ENCODE data around the gene OR1K1. TPM values are rescaled to one million over a fixed set of nuclear protein-coding genes. Genes with fewer than 3 reads are reported as not detected.
A peak's percentile ranks its signal among the peaks of the same experiment; 100 is the strongest.
"Not testable (repeated sequence)": the region's sequence is repeated elsewhere in the genome, so short reads cannot be mapped to it uniquely, and the experiment has no call there.

Gene OR1K1
- total and polyA plus RNA-seq, 10 donors = not detected

DNA sequence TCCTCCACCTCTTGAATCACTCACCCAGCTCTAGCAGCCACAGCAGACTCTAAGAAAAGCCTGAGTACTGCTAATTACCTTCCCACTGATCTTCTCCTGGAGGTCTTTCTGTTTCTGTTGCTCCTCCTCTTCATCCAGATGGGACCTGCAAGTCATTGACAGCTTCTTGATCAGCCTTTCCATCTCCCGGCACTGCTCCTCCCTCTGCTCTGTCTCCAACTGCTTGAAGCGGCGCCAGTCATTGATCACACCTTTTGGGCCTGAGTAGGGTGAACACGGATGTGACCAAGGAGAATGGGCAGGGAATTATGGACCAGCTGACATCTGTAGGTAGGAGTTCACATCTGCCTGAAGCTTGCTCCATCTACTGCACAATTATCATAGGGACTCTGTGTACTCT is 23.0 kb downstream of the OR1K1 start:
- H3K36me3 ChIP-seq = peaks cover 0 to 83% (median 46%) of the 10 kb centered on the region in 6 donors
- no peak overlapping the region for H3K27ac ChIP-seq
- no peak overlapping the region for H3K4me3 ChIP-seq
- H3K9me3 ChIP-seq = no peaks in the 10 kb centered on the region
- intact Hi-C loops (cut with DNase I; ENCODE audit: low total_unique reads) = loop anchor here (10.0 kb wide), 1 partner anchor 728 kb away; the partner anchor contains the start of gene TTLL11
- TF ChIP-seq POLR2A (IDR thresholded peaks at IDR 0.05) (no peak), POLR2AphosphoS5 (IDR thresholded peaks at IDR 0.05) (no peak)
- TF ChIP-seq, protein P1, sequence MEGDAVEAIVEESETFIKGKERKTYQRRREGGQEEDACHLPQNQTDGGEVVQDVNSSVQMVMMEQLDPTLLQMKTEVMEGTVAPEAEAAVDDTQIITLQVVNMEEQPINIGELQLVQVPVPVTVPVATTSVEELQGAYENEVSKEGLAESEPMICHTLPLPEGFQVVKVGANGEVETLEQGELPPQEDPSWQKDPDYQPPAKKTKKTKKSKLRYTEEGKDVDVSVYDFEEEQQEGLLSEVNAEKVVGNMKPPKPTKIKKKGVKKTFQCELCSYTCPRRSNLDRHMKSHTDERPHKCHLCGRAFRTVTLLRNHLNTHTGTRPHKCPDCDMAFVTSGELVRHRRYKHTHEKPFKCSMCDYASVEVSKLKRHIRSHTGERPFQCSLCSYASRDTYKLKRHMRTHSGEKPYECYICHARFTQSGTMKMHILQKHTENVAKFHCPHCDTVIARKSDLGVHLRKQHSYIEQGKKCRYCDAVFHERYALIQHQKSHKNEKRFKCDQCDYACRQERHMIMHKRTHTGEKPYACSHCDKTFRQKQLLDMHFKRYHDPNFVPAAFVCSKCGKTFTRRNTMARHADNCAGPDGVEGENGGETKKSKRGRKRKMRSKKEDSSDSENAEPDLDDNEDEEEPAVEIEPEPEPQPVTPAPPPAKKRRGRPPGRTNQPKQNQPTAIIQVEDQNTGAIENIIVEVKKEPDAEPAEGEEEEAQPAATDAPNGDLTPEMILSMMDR (IDR thresholded peaks at IDR 0.05 in 8 of 11, conservative IDR thresholded peaks at IDR 0.05 in 3 of 11) = no peak
- WGBS, 5 donors = 95 to 100% (median 98%) methylated on average over 4 of the region's 4 CpGs
- DNase-seq = no peak
- H3K27me3 ChIP-seq (replicated peaks in 1 of 7) = no peaks in the 10 kb centered on the region
- H3K4me1 ChIP-seq = peaks cover 33 to 81% (median 64%) of the 10 kb centered on the region in 6 donors

DNA sequence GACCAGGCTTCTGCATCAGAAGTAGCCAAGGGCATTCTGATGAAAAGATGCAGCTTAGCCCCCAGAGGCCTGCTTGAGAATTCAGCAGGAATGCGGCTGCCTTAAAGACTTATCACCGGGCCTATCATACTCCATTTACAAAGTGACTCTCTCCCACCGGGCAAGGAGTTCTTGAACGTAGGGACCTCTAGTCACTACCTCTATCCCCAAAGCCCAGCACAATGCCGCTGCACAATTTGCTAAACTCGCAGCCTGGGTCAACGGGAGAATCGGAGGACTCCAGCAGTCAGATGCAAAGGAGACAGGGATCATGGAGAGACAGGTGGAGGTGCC is 27.8 kb downstream of the OR1K1 start:
- no peak for DNase-seq
- TF ChIP-seq POLR2AphosphoS5 (IDR thresholded peaks at IDR 0.05) (no peak), POLR2A (IDR thresholded peaks at IDR 0.05) (no peak)
- TF ChIP-seq, protein P1 (IDR thresholded peaks at IDR 0.05 in 8 of 11, conservative IDR thresholded peaks at IDR 0.05 in 3 of 11) = no peak
- Histone ChIP-seq H3K36me3 (peaks cover 0 to 38% (median 17%) of the 10 kb centered on the region in 6 donors), H3K4me3 (peak overlapping the region; percentile 72 to 97 (median 92)), H3K27me3 (replicated peaks in 1 of 7) (no peaks in the 10 kb centered on the region), H3K4me1 (peaks cover 22 to 50% (median 43%) of the 10 kb centered on the region in 6 donors), H3K9me3 (no peaks in the 10 kb centered on the region), H3K27ac (peak overlapping the region; percentile 94 to 98 (median 96))
- intact Hi-C loops (cut with DNase I; ENCODE audit: low total_unique reads) = loop anchor here (10.0 kb wide), 1 partner anchor 733 kb away; the partner anchor contains the start of gene TTLL11
- WGBS, 5 donors = 1 to 3% (median 3%) methylated on average over 8 of the region's 8 CpGs

DNA sequence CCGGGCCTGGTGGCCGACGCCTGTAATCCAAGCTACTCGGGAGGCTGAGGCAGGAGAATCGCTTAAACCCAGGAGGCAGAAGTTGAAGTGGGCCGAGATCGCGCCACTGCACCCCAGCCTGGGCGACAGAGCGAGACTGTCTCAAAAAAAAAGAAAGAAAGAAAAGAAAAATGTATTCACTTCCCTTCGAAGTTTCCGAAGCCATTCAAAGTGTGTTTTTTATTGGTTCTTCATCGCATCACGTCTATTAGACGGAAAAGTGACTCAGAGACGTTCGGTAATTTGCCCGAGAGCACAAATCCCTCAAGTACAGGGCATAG is 29.0 kb downstream of the OR1K1 start:
- 70 to 71% (median 71%) methylated on average over 18 of the region's 18 CpGs for WGBS, 5 donors
- H3K27ac ChIP-seq = peak overlapping the region; percentile 94 to 98 (median 96)

DNA sequence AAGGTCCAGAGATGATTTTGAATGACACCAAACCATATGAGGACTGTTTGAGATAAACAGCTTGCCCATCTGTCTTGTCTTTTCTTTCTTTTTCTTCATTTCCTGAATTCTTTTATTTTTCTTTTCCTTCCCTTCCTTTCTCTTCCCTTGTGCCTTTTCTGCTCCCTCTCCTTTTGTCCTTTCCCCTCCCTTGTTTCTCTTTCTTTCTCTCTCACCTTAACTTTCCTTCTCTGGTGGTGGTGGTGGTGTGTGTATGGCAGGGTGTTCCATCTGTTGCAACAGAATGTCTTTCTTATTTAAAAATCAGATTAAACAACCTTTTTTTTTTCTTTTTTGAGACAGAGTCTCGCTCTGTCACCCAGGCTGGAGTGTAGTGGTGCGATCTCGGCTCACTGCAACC is 32.3 kb downstream of the OR1K1 start:
- Histone ChIP-seq H3K4me3 (no peak overlapping the region), H3K27me3 (replicated peaks in 1 of 7) (no peaks in the 10 kb centered on the region), H3K36me3 (no peaks in the 10 kb centered on the region), H3K4me1 (peaks cover 11 to 29% (median 21%) of the 10 kb centered on the region in 6 donors), H3K27ac (no peak overlapping the region), H3K9me3 (no peaks in the 10 kb centered on the region)
- TF ChIP-seq POLR2AphosphoS5 (IDR thresholded peaks at IDR 0.05) (no peak), POLR2A (IDR thresholded peaks at IDR 0.05) (no peak)
- TF ChIP-seq, protein P1 (IDR thresholded peaks at IDR 0.05 in 8 of 11, conservative IDR thresholded peaks at IDR 0.05 in 3 of 11) = no peak
- WGBS, 5 donors = 84 to 100% (median 89%) methylated on average over 3 of the region's 3 CpGs
- intact Hi-C loops (cut with DNase I; ENCODE audit: low total_unique reads) = no loop called here
- no peak for DNase-seq

More for the DNA sequence above, 29.0 kb downstream of the OR1K1 start:
- intact Hi-C loops (cut with DNase I; ENCODE audit: low total_unique reads) = loop anchor here (10.0 kb wide), 1 partner anchor 734 kb away; the partner anchor contains the start of gene TTLL11
- Histone ChIP-seq H3K4me3 (peak overlapping the region; percentile 72 to 97 (median 92)), H3K36me3 (peaks cover 0 to 26% (median 9%) of the 10 kb centered on the region in 6 donors), H3K4me1 (peaks cover 22 to 47% (median 41%) of the 10 kb centered on the region in 6 donors)
- DNase-seq; H3K9me3 ChIP-seq; H3K27me3 ChIP-seq (replicated peaks in 1 of 7): not testable (repeated sequence)
